HL-60/S4 treated with retinoic acid at 250 ng/mL for 4 days and 3 days (cell line): ENCODE measurements around the gene EPHA4.

ENCODE experiments used
- in situ Hi-C: fragments of 300-500 bp; cut with MboI; formaldehyde crosslinking; loops from 2 replicates; pipeline ENCODE4 v1.7.0; 2022; ENCODE audit warnings: low sequenced_read_pairs

The EPHA4 gene

DNA sequence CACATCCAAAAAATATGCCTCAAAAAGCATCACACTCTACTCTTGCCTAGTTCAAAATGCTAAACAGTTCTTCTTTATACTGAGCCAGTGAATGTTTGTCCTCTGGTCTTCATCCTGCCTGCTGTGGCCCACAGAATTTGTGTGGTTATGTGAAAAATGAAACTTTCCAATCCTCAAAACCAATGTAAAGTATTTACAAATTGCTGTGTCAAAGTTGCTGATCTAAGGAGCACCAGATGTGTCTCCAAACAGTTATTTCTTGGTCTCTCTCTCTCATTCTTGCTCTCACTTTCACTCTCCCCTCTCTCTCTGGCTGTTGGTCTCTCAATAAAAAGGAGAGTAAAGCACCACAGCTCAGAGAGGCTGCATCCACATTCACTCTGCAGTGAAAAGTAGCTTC, 23.0 kb downstream of the EPHA4 start:
- in situ Hi-C loops = no loop called here

DNA sequence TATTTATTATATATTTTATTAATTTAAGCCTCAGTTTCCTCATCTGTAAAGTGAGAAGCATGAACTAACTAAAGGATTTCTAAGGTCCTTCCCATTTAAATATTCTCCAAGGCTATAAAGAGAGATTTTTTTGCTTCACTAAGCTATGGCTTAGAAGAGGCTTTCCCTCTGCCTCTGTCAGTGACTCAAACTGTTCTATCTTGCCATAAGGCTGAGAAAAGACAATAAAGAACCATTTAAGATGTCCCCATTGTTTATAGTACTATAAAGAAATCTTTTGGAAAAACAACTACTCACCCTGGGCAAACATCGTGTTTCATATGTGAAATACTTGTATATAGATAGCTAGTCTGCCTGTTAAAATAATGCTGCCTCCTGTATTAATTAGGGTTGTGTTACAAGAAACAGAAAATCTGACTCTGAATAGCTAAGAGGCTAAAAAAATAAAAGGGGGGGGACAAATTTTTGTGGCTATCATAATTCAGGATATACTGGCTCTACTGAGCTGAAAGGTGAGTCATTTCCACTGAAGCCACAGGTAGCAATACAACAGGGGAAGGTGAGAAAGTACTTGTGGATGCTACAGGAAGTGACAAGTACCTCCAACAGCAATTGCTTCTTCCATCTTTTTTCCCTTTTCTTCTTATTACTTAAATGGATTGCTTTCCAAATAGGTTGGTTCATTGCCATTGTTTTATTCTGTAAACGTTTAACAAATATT, 25.4 kb downstream of the EPHA4 start:
- in situ Hi-C loops = no loop called here

GRCh38 chr2:221541131-221541735, 30.9 kb downstream of the EPHA4 start:
- in situ Hi-C loops = no loop called here

- in situ Hi-C loops = no loop called here
Observed at GRCh38 chr2:221539246-221539645, 32.9 kb downstream of the EPHA4 start.

DNA sequence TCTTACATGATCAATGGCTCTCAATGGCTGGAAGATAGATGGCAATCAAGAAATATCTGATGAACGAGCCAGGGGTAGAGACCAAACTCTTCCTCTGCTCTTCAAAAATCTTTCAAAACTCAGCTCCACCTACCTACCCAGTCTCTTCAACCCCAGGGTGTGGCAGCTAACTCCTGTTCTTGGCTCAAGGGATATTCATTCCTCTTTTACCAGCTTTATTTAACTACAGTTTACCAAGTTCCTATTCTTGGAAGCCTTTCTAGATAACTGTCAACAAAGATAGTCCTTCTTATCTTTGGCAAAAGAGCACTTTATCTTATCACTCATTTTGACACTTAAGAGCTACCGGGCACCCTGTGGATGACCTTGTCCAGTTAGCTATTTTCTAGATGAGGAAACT, 36.3 kb downstream of the EPHA4 start:
- in situ Hi-C loops = no loop called here

- in situ Hi-C loops = no loop called here
Observed at GRCh38 chr2:221533299-221533698, 38.8 kb downstream of the EPHA4 start.

GRCh38 chr2:221532641-221533040, 39.5 kb downstream of the EPHA4 start:
- in situ Hi-C loops = no loop called here

GRCh38 chr2:221530653-221531037, 41.5 kb downstream of the EPHA4 start:
- in situ Hi-C loops = no loop called here

GRCh38 chr2:221529943-221530652, 42.0 kb downstream of the EPHA4 start:
- in situ Hi-C loops = no loop called here

DNA sequence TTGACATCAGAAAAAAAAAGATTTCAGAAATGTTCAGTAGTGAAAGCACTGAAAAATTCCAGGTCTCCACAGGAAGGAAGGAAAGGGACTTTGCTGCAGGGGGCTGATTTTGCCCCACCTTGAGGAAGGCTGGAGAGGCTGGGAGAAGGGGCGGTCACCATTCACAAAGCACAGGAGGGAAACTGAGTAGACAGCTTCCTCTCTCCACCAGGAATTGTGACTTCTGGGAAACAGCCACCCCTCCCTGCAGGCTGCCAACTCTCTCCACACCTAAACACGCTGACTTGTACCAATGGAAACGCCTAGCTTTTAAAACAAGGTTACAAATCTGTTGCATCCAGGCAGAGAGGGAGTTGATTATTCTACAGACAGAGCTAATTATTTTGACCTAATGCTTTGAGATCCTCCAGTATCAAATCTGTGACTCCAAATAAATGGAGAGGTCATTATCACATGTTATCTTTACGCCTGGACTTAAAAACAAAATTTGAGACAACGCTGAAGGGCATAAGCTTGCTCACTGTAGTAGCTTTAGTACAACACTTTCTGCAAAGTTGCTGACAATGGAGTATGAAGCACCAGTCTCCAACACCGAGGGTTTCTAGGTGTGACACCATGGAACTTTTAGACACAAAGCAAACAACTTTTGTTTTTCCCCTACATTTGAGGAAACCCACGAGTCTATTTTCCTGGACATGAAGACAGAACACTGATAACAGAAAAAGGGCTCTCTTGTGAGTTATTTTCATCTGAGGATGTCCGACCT, 42.7 kb downstream of the EPHA4 start:
- in situ Hi-C loops = no loop called here

DNA sequence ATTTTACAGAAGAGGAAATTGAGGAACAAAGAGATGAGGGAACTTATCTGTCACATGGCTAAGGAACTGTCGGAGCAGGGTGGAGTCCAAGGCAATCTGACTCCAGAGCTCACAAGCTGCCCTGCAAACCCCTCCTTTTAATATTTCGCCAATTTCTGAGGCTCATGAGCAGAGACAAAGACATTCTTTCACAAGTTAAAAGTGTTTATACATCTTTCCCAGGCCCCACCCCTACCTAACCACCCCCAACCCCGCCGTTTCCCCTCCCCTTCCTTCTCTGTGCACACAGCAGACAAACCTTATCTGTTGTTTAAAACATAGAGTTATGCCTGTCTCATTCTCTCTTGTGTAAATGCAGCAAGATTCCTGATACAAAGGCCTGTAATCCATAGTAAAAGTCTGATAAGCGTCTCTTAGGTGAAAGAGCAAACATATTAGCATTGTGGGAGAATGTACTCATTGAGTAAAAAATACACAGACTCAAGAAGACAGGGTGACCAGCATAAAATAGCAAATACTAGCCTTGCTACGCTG, 44.3 kb downstream of the EPHA4 start:
- in situ Hi-C loops = no loop called here

- in situ Hi-C loops = no loop called here
Observed at GRCh38 chr2:221524158-221524557, 47.9 kb downstream of the EPHA4 start.

GRCh38 chr2:221521233-221521845, 50.8 kb downstream of the EPHA4 start:
- in situ Hi-C loops = no loop called here

- in situ Hi-C loops = no loop called here
Observed at GRCh38 chr2:221518935-221519625, 53.0 kb downstream of the EPHA4 start.

GRCh38 chr2:221518201-221518934, 53.7 kb downstream of the EPHA4 start:
- in situ Hi-C loops = no loop called here

- in situ Hi-C loops = no loop called here
Observed at GRCh38 chr2:221517696-221518151, 54.4 kb downstream of the EPHA4 start.

DNA sequence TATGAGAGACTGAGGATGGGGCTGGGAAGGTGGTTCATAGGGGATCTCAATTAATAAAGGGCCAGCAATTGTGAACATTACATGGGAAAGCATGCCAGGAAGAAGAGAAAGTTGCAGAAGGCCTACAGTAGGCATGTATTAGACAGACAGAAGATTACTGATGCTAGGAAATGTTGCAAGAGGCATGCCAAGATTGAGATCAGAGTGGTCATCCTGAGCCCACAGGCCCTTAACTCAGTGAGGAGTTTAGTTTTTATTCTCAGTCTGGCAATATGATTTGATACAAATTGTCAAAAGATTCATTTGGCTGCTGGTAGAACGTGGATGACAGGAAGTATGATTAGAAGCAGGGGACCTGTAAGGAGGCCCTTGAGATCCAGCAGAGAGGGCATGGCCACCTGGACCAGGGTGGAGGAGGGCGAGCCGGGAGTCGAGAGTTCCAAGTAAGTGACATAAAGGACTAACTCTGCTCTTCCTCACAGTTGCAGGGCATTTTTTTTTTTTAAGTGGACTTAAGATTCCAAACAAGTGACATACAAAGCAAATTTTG, 54.9 kb downstream of the EPHA4 start:
- in situ Hi-C loops = no loop called here

DNA sequence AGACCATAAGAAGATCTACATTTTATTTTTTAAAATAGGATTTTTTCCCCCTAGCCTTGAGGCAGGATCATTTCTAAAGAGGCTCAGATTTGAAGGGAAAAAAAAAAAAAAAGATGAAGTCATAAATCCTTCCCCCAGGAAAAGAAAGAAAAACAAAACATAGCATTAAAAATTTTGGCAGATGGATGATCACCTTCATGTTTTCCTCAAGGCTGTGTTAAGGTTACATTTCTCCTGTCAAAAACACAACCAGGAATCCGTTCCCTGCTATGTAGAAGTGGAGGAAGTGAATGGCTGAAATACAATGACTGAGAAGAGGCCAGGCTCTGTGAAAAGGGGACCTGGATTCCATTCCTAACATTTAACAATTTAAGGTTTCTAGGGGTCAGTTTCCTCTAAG, 56.2 kb downstream of the EPHA4 start:
- in situ Hi-C loops = no loop called here
